K562 (cell line): ENCODE data around the gene CIB1. TPM values are rescaled to one million over a fixed set of nuclear protein-coding genes. Genes with fewer than 3 reads are reported as not detected.

ENCODE experiments used
- ATAC-seq: fragments of 200-7000 bp; cut with Tn5 transposase; 3 replicates; pipeline ENCODE4 v1.9.1; 2020; ENCODE audit warnings: moderate library complexity
- BruUV-seq: library from RNA; stranded (reverse); fragments of 400-500 nt; replicated peaks from 2 replicates; lab custom pipeline; 2021; lab: Mats Ljungman, UMichigan
- CTCF ChIA-PET: fragments of 300-600 bp; formaldehyde crosslinking; extraction: SDS; loops from one replicate; lab custom pipeline; 2021; ENCODE audit warnings: low intra/inter-chr PET ratio; lab: Yijun Ruan, JAX
- POLR2A ChIA-PET: fragments of 300-600, 350-650 bp; sonication (Branson Sonifier 250); formaldehyde crosslinking; extraction: SDS; loops from one replicate; lab custom pipeline; 2021; ENCODE audit warnings: antibody characterized with exemption, inconsistent platforms; lab: Yijun Ruan, JAX
- DNase-seq, 4 experiments: peaks; one replicate each; pipeline versions ENCODE4 v3.0.0 to v3.0.0-alpha.2; 2011 to 2018; ENCODE audit warnings: low spot score in 3 of 4, mixed read lengths in 3 of 4; ENCODE audit errors: extremely low read depth in 1 of 4
- FAIRE-seq: peaks from 2 replicates; lab custom pipeline; 2011; peaks lifted over from hg19 to GRCh38; lab: Jason Lieb, UNC
- H2AFZ ChIP-seq: 2 replicates; pipeline ENCODE4 v1.6.0; 2011; ENCODE audit warnings: low read depth, low read length, control low read depth, inconsistent platforms
- H3K27ac ChIP-seq: fragments of 200-600 bp; 3 replicates; pipeline ENCODE4 v1.8.0; 2011; ENCODE audit warnings: low read depth, mild to moderate bottlenecking, control low read depth, inconsistent platforms, low read length, moderate library complexity, mixed read lengths; ENCODE audit errors: extremely low read depth
- H3K27me3 ChIP-seq, 2 experiments: fragments of 300-600 bp in 1 of 2; 2 replicates in 1 of 2; 3 replicates in 1 of 2; pipeline versions ENCODE4 v1.6.0 to v1.8.0; 2011; ENCODE audit warnings: inconsistent platforms in 2 of 2, low read length in 2 of 2, mild to moderate bottlenecking in 1 of 2, mixed read lengths in 1 of 2, moderate library complexity in 1 of 2; ENCODE audit not compliant: control insufficient read depth in 2 of 2, insufficient read depth in 2 of 2
- H3K36me3 ChIP-seq: fragments of 300-600 bp; 3 replicates; pipeline ENCODE4 v1.8.0; 2011; ENCODE audit warnings: mild to moderate bottlenecking, low read length, inconsistent platforms; ENCODE audit not compliant: control insufficient read depth, insufficient read depth
- H3K4me1 ChIP-seq, 2 experiments: fragments of 200-600 bp in 1 of 2; replicated peaks in 1 of 2; 2 replicates in 1 of 2; 3 replicates in 1 of 2; pipeline versions ENCODE4 v1.5.1 to v1.8.0; 2011; ENCODE audit warnings: inconsistent platforms in 2 of 2, low read length in 2 of 2, mild to moderate bottlenecking in 1 of 2, mixed read lengths in 1 of 2, moderate library complexity in 1 of 2; ENCODE audit not compliant: control insufficient read depth in 2 of 2, insufficient read depth in 2 of 2
- H3K4me2 ChIP-seq: 2 replicates; pipeline ENCODE4 v1.6.1; 2011; ENCODE audit warnings: low read length, control low read depth, inconsistent platforms, mixed read lengths; ENCODE audit not compliant: insufficient read depth
- H3K4me3 ChIP-seq: fragments of 200-600 bp; sonication (generic), shearing (Covaris generic); 2 replicates; pipeline ENCODE4 v1.5.1; 2016; ENCODE audit warnings: control low read depth, inconsistent platforms
- H3K79me2 ChIP-seq: fragments of 200-600 bp; 3 replicates; pipeline ENCODE4 v1.8.0; 2011; ENCODE audit warnings: low read length, inconsistent platforms; ENCODE audit not compliant: control insufficient read depth, insufficient read depth
- H3K9ac ChIP-seq, 2 experiments: 2 replicates each; pipeline versions ENCODE4 v1.6.0 to v1.6.1; 2011; ENCODE audit warnings: low read depth in 2 of 2, low read length in 2 of 2, control low read depth in 1 of 2, inconsistent platforms in 1 of 2, mild to moderate bottlenecking in 1 of 2, mixed read lengths in 1 of 2; ENCODE audit not compliant: insufficient read depth in 1 of 2
- H3K9me1 ChIP-seq: one replicate; pipeline ENCODE4 v1.6.0; 2011; ENCODE audit warnings: inconsistent platforms, mild to moderate bottlenecking, low read length, moderate library complexity; ENCODE audit not compliant: control insufficient read depth, insufficient read depth
- H3K9me3 ChIP-seq: replicated peaks from 2 replicates; pipeline ENCODE4 v1.5.1; 2011; ENCODE audit warnings: low read depth, low read length, inconsistent platforms; ENCODE audit not compliant: control insufficient read depth, insufficient read depth
- H4K20me1 ChIP-seq: replicated peaks from 2 replicates; pipeline ENCODE4 v1.6.1; 2011; ENCODE audit warnings: low read length, inconsistent platforms, mixed read lengths; ENCODE audit not compliant: control insufficient read depth, insufficient read depth
- PHB2 ChIP-seq: fragments of 450-650 bp; IDR thresholded peaks from 2 replicates; pipeline ENCODE4 v1.6.1; 2017; ENCODE audit warnings: low read depth
- VEZF1 ChIP-seq: fragments of 200-800 bp; sonication (Bioruptor generic); IDR thresholded peaks from 2 replicates; pipeline ENCODE4 v1.6.1; 2017; ENCODE audit warnings: missing genetic modification characterization, missing compliant biosample characterization
- whole genome bisulfite sequencing: fragments of 100-300 bp; shearing (Covaris generic); methylation state at CpG from one replicate; pipeline ENCODE4 v1.1.6; 2016; ENCODE audit warnings: low coverage, mixed read lengths; ENCODE audit not compliant: insufficient coverage; ENCODE audit errors: missing lambda C conversion rate; 5-methylcytosine and 5-hydroxymethylcytosine counted together
- in situ Hi-C: fragments of 300-500 bp; cut with MboI; formaldehyde crosslinking; loops from 4 replicates; pipeline ENCODE4 v1.15.0; 2018; ENCODE audit warnings: inconsistent platforms, mixed read lengths
- intact Hi-C: fragments of 100-400 bp; cut with micrococcal nuclease; formaldehyde crosslinking; loops from 2 replicates; pipeline ENCODE4 v1.14.2; 2022
- polyA plus RNA-seq, 8 experiments: library from polyadenylated mRNA; depleted of rRNA in 4 of 8; stranded (reverse) in 5 of 8; unstranded in 3 of 8; fragments of >200 nt; fragmentation: Nextera tagmentation in 2 of 8; fragmentation: Illumina TruSeq in 1 of 8; extraction: Ambion mirVana in 2 of 8; extraction: Trizol in 1 of 8; gene quantifications; 2 replicates each; pipeline versions ENCODE4 v1.2.1 to v1.2.3, GENCODE V29; 2011 to 2014; ENCODE audit warnings: inconsistent platforms in 1 of 8, missing spikeins in 1 of 8
- total RNA-seq, 7 experiments: library from RNA; depleted of rRNA in 6 of 7; stranded (reverse); fragments of >200 nt in 6 of 7; fragmentation: Illumina TruSeq in 2 of 7; extraction: Trizol in 2 of 7; gene quantifications; 2 replicates each; pipeline versions ENCODE4 v1.2.1 to v1.2.3, GENCODE V29; 2011 to 2021; ENCODE audit warnings: low replicate concordance in 1 of 7
- TF ChIP-seq, protein P1 (sequence below): sonication (generic); formaldehyde crosslinking; IDR thresholded peaks from 2 replicates; pipeline ENCODE4 v1.8.1; 2023; ENCODE audit warnings: mild to moderate bottlenecking, missing genetic modification reagents, moderate library complexity
- TF ChIP-seq, protein P2 (sequence below): fragments of 250-450 bp; sonication (Bioruptor Pico); IDR thresholded peaks from 2 replicates; pipeline ENCODE4 v1.4.0; 2020
- TF ChIP-seq, protein P3 (sequence below): sonication (generic); formaldehyde crosslinking; IDR thresholded peaks from 2 replicates; pipeline ENCODE4 v1.8.1; 2023; ENCODE audit warnings: missing genetic modification reagents, mild to moderate bottlenecking, borderline replicate concordance

The CIB1 gene
- total and polyA plus RNA-seq, 9 of the 15 experiments (the other 6 are each of a cell fraction or from before 2014, with no cell fraction given) = 14.9 to 136 (median 64.5) TPM

DNA sequence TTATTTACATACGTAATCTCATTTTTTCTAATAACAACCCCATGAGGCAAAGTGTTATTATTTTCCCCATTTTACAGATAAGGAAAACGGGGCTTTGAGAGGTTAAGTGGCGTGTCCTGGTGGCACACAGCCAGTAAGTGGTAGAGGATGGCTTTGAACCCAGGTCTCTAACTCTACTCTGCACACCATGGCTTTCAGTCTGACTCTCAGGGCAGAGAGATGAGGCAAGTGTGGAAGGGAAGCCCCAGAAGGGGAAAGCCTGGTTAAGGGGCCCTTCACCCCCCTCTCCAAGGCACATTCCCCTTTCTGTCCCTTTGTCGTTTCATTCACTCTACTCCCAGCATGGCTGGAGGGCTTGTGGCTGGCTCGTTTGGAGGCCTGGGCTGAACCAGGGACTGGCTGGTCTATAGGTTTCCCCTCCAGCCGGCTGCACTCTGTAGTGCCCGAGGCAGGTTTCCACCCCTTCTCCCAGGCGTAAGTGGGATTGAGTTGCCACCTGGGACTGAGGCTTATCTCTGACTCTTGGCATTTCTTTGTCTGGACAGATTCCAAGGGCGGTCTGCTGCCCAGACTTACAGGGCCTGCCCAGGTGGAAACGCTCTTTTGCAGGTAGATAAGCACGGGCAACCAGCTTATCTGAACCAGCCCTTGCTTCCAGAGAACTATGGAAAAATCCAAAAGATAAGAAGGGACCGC is 20.5 kb downstream of the CIB1 start:
- POLR2A ChIA-PET = interaction anchor here (0.5 to 1.2 kb wide), 3 partner anchors 8 to 30 kb away, joined by 3 to 5 read pairs (median 3); partner anchors contain the start of gene SEMA4B
- in situ Hi-C loops = no loop called here
- TF ChIP-seq, protein P1, sequence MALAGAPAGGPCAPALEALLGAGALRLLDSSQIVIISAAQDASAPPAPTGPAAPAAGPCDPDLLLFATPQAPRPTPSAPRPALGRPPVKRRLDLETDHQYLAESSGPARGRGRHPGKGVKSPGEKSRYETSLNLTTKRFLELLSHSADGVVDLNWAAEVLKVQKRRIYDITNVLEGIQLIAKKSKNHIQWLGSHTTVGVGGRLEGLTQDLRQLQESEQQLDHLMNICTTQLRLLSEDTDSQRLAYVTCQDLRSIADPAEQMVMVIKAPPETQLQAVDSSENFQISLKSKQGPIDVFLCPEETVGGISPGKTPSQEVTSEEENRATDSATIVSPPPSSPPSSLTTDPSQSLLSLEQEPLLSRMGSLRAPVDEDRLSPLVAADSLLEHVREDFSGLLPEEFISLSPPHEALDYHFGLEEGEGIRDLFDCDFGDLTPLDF (CRISPR knock-in tag) = no peak
- TF ChIP-seq, protein P2, sequence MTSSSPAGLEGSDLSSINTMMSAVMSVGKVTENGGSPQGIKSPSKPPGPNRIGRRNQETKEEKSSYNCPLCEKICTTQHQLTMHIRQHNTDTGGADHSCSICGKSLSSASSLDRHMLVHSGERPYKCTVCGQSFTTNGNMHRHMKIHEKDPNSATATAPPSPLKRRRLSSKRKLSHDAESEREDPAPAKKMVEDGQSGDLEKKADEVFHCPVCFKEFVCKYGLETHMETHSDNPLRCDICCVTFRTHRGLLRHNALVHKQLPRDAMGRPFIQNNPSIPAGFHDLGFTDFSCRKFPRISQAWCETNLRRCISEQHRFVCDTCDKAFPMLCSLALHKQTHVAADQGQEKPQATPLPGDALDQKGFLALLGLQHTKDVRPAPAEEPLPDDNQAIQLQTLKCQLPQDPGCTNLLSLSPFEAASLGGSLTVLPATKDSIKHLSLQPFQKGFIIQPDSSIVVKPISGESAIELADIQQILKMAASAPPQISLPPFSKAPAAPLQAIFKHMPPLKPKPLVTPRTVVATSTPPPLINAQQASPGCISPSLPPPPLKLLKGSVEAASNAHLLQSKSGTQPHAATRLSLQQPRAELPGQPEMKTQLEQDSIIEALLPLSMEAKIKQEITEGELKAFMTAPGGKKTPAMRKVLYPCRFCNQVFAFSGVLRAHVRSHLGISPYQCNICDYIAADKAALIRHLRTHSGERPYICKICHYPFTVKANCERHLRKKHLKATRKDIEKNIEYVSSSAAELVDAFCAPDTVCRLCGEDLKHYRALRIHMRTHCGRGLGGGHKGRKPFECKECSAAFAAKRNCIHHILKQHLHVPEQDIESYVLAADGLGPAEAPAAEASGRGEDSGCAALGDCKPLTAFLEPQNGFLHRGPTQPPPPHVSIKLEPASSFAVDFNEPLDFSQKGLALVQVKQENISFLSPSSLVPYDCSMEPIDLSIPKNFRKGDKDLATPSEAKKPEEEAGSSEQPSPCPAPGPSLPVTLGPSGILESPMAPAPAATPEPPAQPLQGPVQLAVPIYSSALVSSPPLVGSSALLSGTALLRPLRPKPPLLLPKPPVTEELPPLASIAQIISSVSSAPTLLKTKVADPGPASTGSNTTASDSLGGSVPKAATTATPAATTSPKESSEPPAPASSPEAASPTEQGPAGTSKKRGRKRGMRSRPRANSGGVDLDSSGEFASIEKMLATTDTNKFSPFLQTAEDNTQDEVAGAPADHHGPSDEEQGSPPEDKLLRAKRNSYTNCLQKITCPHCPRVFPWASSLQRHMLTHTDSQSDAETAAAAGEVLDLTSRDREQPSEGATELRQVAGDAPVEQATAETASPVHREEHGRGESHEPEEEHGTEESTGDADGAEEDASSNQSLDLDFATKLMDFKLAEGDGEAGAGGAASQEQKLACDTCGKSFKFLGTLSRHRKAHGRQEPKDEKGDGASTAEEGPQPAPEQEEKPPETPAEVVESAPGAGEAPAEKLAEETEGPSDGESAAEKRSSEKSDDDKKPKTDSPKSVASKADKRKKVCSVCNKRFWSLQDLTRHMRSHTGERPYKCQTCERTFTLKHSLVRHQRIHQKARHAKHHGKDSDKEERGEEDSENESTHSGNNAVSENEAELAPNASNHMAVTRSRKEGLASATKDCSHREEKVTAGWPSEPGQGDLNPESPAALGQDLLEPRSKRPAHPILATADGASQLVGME = no peak
- no peak for TF ChIP-seq VEZF1 (CRISPR knock-in tag)
- TF ChIP-seq, protein P3, sequence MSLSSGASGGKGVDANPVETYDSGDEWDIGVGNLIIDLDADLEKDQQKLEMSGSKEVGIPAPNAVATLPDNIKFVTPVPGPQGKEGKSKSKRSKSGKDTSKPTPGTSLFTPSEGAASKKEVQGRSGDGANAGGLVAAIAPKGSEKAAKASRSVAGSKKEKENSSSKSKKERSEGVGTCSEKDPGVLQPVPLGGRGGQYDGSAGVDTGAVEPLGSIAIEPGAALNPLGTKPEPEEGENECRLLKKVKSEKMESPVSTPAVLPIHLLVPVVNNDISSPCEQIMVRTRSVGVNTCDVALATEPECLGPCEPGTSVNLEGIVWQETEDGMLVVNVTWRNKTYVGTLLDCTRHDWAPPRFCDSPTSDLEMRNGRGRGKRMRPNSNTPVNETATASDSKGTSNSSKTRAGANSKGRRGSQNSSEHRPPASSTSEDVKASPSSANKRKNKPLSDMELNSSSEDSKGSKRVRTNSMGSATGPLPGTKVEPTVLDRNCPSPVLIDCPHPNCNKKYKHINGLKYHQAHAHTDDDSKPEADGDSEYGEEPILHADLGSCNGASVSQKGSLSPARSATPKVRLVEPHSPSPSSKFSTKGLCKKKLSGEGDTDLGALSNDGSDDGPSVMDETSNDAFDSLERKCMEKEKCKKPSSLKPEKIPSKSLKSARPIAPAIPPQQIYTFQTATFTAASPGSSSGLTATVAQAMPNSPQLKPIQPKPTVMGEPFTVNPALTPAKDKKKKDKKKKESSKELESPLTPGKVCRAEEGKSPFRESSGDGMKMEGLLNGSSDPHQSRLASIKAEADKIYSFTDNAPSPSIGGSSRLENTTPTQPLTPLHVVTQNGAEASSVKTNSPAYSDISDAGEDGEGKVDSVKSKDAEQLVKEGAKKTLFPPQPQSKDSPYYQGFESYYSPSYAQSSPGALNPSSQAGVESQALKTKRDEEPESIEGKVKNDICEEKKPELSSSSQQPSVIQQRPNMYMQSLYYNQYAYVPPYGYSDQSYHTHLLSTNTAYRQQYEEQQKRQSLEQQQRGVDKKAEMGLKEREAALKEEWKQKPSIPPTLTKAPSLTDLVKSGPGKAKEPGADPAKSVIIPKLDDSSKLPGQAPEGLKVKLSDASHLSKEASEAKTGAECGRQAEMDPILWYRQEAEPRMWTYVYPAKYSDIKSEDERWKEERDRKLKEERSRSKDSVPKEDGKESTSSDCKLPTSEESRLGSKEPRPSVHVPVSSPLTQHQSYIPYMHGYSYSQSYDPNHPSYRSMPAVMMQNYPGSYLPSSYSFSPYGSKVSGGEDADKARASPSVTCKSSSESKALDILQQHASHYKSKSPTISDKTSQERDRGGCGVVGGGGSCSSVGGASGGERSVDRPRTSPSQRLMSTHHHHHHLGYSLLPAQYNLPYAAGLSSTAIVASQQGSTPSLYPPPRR (CRISPR knock-in tag) = no peak
- no peak for TF ChIP-seq PHB2

More for the DNA sequence above, 20.5 kb downstream of the CIB1 start:
- Histone ChIP-seq H3K27ac (peak overlapping the region; percentile 41; the same call in 2 of the 3 replicates), H3K9ac (peak overlapping the region in 1 of 2 experiments; percentile 85; a peak in 1 of 4 replicates), H3K9me1 (no peaks in the 10 kb centered on the region), H3K4me2 (peak overlapping the region; percentile 19; the same call in 1 of the 2 replicates), H3K36me3 (peaks cover 72% of the 10 kb centered on the region; the same call in 2 of the 3 replicates), H4K20me1 (no peaks in the 10 kb centered on the region; the same call in none of the 2 replicates), H3K4me3 (no peak overlapping the region), H3K9me3 (no peaks in the 10 kb centered on the region), H2AFZ (no peak overlapping the region), H3K27me3 (no peaks in the 10 kb centered on the region), H3K4me1 (peaks cover 10 to 35% of the 10 kb centered on the region in 2 experiments; a peak in 4 of 5 replicates), H3K79me2 (peaks cover 54% of the 10 kb centered on the region)
- BruUV-seq = no TSS peak
- 30% methylated on average over 12 of the region's 12 CpGs for WGBS
- DNase-seq = peak in 3 of 4 experiments; percentile 27 to 51 (median 36)
- ATAC-seq = peak; percentile 72
- FAIRE-seq = no peak
- intact Hi-C loops = no loop called here
- CTCF ChIA-PET = interaction anchor here (0.5 kb wide), 1 partner anchor 56 kb away, joined by 3 read pairs; no protein-coding TSS in a partner anchor
